Stimulated activated CD8-positive, alpha-beta memory T cell treated with anti-CD3 and anti-CD28 coated beads, Interleukin-12 subunit alpha, Interleukin-12 subunit beta, amount 100 ng/mL, for 24 hours (primary cell): ENCODE data around the gene PNMT.
"Not testable (repeated sequence)": the region's sequence is repeated elsewhere in the genome, so short reads cannot be mapped to it uniquely, and the experiment has no call there.

Experiments used
- DNase-seq: peaks from one replicate; pipeline ENCODE4 v3.0.0-alpha.2; 2020; ENCODE audit errors: extremely low read depth

The PNMT gene

DNA sequence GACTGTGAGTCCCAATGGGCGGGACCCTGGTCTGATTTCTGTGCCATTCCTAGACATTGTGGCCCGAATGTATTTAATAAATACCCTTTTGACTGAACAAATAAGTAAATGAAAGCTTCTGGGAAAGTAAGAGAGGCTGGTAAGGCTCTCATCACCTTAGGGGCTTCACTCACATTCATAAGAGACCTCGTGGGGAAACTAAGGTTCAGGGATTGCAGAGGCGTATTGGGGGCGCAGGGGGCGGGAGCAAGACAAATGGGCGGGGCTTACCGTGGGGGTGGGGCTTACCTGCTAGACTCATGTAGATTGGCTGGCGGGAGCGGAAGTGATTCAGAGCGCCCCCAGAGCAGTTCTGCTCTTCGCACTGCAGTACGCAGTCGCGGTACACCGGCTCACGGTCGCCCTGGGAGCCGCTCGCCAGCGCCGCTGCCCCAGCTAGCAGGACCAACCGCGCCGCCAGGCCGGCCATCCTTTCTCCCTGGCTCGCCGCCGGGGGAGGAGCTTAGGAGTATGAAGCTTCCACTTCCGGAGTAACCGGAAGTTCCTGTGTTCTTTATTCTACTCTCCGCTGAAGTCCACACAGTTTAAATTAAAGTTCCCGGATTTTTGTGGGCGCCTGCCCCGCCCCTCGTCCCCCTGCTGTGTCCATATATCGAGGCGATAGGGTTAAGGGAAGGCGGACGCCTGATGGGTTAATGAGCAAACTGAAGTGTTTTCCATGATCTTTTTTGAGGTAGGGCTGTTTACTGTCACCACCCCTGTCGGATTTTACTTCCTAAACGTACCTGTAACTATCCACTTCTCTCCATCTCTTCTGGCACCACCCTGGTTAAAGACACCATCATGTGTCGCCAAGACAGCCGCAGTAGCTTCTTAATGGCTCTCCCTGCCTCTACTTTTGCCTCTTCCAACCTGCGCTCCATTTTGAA is 19.6 kb downstream of the PNMT start, which contains the start of gene PGAP3:
Gene PGAP3, minus strand, starts transcription at position 512 of the 929 bp plus-strand sequence. Its CDS starts 43 bp downstream, at position 469.
- DNase-seq, result peak; percentile 72

DNA sequence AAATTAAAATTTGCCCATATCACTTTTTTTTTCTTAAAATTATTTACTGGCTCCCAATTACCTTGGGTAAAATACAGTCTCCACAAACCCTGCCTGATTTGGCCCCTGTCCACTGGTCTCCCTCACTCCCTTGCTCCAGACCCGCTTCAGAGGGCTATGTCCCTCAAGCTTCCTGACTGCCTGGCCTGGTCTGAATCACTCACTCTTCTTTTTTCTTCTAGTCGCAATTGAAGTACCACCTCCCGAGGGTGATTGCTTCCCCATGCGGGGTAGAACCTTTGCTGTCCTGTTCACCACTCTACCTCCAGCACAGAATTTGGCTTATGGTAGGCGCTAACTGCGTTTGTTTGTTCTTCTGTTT is 20.2 kb downstream of the PNMT start:
- no peak for DNase-seq

DNA sequence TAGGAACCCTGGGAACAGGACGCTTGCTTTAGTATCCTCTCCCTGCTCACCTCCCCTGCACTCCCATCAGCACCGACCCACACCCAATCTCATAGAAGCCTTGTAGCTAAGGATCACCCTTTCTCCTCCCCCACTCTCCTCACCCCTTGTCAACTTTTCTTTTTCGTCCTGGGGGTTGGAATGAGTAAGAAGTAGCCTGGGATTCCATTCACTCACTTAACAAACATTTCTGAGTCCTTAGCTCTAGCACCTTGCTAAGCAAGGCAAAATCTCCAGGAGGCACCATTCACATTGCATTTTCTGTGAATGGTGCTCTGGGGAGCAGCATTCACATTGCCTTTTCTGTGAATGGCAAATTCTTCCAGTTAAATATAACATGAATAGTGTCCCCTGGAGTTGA is 20.7 kb downstream of the PNMT start:
- DNase-seq, result no peak

DNA sequence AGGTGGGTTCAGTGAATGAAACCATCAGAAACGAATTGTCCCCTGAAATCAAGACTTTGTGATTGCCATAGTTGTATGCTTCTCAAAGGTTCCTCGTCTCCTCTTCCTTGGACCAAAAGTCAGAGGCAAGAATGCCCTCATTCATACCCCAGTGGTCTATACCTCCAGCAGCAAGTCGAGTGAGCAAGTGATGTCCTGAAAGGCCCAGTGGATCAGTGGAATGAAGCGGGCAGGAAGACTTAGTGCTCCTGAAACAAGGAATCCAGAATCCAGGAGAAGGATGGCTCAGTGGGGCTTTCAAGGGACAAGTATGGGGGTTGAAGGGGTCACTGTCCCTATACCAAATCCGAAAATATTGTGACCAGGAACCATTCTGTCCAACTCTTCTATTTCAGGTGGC is 26.3 kb downstream of the PNMT start:
- DNase-seq, result no peak

DNA sequence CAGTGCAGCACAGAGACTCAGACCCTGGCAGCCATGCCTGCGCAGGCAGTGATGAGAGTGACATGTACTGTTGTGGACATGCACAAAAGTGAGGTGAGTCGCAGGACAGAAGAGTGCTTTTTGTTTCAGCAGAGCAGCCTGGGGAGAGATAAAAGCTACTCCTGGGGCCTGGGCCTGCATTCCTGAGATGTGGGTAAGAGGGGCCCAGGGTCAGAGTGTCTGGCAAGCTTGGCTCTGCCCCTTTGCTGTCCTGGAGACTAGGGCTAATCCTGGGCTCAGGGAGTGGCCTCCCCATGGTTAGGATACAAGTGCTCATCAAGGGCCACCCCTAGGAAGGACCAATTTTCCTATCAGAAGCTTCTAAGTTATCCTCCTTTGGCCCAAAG is 26.8 kb downstream of the PNMT start:
- no peak for DNase-seq

DNA sequence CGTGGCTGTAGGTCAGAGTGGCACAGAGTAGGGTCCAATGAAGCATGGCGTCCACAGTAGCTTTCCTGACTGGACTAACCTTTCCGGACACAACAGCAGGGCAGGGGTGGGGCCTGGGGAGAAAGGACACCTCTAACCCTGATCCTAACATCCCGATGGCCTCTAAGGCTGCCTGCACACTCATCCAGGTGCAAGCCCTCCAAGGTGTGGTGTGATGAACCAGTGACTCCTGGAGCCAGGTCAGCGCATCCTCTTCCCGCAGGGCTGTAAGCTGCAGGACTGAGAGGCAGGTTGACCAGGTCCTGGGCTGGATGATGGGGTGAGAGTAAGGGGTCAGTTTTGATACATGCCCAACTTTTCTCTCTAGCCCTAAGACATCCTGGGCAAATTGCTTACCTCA is 28.5 kb downstream of the PNMT start:
- no peak for DNase-seq

DNA sequence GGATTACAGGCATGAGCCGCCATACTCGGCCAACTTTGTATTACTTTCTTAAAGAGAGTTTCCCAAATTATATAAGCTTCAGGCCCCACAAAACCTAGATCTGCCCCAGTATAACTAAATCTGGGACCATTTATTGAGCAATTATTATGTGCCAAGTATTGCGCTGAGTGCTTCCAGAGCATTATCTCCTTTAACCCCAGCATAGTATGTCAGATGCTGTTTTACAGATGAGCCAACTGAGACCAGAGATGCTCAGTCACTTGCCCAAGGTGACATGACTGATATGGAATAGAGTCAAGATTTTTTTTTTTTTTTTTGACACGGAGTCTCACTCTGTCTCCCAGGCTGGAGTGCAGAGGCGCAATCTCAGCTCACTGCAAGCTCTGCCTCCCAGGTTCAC is 29.7 kb downstream of the PNMT start:
- DNase-seq, result no peak

DNA sequence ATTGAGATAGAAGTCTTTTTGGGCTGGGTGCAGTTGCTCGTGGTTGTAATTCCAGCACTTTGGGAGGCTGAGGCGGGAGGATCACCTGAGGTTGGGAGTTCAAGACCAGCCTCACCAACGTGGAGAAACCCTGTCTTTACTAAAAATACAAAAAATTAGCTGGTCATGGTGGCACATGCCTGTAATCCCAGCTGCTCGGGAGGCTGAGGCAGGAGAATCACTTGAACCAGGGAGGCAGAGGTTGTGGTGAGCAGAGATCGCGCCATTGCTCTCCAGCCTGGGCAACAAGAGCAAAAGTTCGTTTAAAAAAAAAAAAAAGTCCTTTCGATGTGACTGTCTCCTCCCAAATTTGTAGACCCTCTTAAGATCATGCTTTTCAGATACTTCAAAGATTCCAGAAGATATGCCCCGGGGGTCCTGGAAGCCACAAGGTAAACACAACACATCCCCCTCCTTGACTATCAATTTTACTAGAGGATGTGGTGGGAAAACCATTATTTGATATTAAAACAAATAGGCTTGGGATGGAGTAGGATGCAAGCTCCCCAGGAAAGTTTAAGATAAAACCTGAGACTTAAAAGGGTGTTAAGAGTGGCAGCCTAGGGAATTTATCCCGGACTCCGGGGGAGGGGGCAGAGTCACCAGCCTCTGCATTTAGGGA is 31.0 kb downstream of the PNMT start:
- DNase-seq, result not testable (repeated sequence)

DNA sequence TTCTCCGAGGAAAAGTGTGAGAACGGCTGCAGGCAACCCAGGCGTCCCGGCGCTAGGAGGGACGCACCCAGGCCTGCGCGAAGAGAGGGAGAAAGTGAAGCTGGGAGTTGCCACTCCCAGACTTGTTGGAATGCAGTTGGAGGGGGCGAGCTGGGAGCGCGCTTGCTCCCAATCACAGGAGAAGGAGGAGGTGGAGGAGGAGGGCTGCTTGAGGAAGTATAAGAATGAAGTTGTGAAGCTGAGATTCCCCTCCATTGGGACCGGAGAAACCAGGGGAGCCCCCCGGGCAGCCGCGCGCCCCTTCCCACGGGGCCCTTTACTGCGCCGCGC is 31.5 kb downstream of the PNMT start, which contains the start of gene ERBB2:
Gene ERBB2, plus strand, starts transcription at position 247 of the 330 bp plus-strand sequence. CDS start 175 bp downstream, outside the sequence.
- no peak for DNase-seq

DNA sequence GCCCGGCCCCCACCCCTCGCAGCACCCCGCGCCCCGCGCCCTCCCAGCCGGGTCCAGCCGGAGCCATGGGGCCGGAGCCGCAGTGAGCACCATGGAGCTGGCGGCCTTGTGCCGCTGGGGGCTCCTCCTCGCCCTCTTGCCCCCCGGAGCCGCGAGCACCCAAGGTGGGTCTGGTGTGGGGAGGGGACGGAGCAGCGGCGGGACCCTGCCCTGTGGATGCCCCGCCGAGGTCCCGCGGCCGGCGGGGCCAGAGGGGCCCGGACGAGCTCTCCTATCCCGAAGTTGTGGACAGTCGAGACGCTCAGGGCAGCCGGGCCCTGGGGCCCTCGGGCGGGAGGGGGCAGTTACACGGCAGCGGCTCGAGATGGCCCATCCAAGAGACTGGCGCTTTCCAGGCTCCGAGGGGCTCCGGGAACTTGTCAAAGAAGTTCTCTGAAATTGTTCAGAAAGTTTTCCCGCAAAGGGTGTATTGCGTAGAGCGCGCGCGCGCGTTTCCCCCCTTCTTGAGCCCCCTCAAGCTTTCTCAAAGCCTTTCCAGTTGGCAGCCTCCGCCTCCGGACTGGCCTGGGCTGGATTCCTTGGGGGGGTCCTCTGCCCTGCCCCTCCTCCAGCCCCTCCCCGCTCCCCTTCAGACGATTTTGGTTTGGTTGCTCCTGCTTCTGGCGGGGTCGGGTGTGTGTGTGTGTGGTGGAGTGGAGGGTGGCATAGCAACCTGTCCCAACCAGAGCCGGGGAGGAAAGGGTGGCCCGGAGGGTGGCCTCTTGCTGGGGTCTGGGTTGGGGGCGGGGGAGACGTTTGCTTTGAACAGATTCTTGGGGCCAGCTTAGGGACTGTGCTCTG is 32.1 kb downstream of the PNMT start:
- DNase-seq, result no peak

DNA sequence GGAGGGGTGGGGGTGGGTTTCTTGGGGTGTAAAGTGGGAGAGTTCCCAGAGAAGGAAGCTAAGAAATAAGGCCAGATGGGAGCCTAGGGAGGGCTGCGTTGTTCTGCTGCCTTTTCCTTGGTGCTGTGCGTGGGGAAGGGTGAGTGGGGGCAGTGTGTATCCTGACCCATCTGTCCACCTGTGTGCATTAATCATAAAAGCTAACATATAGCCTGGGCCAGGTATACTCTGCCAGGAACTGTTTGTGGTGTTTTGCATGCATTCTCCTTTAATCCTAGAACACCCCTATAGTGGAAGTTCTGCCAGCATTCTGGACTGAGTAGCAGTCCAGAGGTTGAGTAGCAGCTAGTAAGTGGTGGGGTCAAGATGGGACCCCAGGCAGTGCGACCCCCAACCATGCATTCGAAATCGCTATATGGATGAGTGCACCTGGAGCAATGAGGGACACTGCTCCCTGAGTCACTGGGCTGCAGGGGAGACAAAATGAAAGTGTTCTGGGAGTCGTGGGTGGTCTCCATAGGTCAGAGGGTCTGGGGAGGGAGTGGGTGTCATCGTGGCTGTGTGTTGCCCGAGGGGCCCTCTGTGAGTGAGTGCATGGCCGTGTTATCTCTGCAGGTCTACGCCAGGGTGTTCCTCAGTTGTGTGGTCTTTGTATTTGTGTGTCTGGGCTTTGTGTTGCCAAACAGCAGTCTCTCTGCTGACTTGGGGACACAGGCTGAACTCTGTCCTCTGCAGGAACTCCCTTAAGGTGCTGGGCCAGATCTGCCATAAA is 32.9 kb downstream of the PNMT start:
- DNase-seq, result no peak

DNA sequence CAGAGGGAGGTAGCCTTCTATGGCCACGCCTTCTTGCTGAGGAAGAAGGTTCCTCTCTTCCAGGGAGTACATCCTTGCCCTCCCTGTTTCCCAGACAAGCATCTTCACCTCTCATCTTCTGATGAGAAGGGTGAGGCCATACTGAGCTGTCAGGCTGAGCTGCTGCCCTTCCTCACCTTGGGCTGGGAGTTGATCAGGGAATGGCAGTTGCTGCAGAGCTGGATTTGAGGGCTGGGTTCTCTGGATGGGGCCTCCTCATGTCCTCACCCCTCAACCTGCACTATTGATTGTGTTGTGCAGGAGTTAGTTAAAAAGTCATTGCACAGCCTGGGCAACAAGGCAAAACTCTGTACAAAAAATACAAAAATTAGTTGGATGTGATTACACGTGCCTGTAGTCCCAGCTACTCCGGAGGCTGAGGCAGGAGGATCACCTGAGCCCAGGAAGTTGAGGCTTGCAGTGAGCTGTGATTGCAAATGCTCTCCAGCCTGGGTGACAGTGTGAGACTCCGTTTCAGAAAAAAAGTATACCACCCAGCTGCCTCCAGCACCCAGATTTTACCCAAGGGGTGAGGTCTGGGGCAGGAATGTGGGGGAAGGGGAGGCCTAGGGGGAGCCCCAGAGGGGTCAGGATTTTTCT is 33.6 kb downstream of the PNMT start:
- no peak for DNase-seq

DNA sequence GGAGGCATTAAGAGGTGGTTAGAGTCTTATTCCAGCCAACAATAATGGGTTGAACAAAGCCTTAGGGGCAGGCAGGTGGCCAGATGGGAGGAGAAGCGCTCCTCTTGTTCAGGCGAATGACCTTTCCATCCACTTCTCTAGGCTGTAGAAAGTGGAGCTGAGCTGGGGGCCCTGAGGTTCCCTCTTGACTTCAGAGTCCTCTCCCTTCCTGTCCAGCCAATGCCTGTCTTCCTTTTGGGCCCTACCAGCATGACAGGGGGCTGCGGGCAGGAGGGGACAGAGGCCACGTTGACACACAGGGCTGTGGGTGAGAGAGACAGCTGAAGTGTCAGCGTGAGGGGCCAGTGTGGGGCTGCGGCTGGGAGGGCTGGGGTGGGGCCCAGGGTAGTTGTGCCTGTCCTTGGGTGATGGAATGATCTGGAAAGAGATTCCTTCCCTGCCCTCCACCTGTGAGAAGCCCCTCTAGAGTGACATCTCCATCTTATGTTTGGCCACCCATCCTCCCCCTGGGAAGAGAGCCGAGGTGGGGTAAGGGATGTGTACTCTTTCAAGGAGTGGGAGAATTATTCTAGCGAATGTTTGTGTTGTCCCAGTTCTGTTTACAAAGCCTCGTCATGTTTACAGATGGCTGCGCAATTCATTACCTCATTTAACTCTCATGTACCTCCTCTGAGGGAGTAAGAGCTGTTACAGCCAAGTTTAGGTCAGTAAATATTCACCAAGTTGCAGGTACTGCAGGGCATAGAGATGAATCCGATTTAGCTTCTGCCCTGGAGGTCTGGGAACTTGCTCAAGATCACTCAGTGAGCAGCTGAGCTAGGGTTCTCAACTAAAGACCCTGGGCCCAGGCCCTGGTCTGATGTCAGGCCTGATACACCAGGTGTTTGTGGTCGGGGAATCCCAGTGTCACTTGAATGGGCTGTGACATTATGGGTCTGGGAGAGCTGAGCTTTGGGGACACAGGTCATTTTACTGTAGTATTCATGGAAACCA is 34.9 kb downstream of the PNMT start:
- no peak for DNase-seq

DNA sequence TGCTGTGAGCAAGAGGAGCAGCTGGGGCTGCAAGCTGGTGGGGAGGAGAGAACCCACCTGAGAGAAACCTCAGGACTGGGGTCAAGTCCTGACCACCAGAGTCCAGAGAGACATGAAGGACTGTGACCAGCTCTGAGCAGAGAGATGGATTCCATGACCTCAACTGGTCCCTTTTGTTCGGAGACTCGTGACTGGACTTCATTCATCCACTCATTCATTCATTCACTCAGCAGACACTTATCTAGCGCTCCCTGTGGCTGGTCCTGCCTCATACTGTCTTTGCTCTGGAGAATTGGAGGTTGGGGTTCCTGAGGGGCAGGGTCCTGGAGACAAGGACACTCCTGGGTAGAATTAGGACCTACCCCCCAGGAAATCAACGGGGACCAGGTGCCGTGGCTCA is 35.7 kb downstream of the PNMT start:
- DNase-seq, result no peak

DNA sequence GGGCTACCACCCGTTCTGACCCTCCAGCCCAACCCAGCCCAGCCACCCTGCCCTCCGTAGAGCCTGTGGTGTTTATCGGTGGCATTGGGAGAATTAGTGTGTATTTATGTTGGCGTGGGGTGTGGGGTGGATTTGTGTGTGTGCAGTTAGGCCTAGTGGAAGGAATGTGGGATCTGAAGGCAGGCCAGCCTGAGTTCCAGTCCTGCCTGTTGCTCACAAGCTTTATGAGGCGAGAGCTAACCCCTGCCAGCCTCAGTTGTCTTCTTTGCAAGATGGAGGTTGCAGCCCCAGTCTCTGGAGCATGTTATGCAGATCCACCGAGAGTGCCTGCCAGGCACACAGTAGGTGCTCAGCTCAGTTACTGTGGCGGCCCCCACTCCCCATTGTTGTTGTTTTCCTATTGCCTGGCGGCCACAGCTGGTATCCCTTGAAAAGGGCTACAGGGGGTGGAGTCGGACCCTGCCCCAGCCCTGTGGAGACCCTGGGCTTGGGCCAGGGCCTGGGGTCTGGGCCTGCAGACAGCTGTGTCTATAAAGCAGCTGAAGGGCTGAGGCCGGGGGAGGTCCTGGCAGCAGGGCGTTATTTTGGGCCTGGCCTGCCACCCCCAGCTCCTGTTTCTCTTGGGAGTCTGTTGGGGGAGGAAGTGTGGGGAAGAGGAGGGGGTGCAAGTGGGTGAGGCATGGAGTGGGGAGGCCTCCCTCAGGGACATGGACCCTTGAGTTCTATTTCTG is 36.7 kb downstream of the PNMT start:
- DNase-seq, result no peak

DNA sequence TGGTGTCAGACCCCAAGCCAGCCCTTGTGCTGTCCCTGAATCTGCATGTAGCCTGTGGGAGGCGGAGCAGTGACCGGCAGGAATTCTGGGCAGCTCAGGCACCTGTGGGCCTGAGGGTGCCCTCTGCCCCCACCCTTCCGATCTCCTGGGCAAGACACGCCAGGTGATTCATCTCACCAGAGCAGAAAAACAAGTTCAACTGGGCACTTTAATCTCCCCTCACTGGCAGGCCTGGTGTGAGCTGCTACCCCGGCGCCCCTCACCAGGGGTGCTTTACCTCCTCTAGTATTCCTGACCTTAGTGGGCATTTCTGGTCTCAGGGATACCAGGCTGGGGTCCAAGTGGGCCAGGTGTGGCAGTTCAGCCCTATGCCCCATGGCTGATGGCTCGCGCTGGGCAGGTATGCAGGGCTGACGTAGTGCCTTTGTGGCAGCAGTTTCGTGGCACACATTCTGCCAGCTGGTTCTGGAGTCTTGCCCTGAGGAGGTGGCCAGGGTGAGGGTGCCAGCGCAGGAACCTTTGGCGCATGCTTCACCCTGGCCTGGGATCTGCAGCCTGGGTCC is 37.6 kb downstream of the PNMT start:
- no peak for DNase-seq

DNA sequence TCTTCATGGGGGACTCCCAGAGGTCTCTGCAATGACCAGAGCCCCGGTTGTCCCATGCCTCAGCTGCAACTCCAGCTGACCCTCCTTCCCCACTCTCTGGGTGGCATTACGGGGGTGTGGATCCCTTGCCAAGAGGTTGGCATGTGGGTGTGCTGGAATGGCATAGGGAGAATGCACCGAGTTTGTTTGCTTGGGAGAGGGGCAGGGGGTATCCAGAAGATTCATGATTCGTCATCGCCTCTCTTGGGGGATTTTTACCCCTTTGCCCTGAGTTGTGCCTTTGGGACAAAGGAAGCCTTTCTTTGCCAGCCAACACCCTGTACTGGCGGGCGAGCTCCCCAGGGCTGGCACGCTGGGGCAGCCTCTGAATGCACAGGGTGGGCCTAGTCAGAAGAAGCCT is 38.1 kb downstream of the PNMT start:
- no peak for DNase-seq

DNA sequence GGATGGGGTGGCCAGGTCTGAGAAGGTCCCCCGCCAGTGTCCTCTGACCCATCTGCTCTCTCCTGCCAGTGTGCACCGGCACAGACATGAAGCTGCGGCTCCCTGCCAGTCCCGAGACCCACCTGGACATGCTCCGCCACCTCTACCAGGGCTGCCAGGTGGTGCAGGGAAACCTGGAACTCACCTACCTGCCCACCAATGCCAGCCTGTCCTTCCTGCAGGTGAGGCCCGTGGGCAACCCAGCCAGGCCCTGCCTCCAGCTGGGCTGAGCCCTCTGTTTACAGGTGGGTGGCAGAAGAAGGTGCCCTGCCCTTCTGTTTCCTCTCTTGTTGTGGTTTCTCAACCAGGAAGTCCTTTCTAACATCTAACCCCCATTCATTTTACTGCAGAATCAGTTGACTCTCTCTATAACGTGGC is 38.7 kb downstream of the PNMT start:
- DNase-seq, result no peak
